OCI-LY1 (cell line): ENCODE data around the gene PPFIA1.

Experiments
- H2AFZ ChIP-seq: fragments of 200-600 bp; sonication (generic), shearing (Covaris generic); 2 replicates; pipeline ENCODE4 v1.6.0; 2014; ENCODE audit warnings: antibody characterized with exemption, mild to moderate bottlenecking, low read length
- H3F3A ChIP-seq: fragments of 200-600 bp; sonication (generic), shearing (Covaris generic); 2 replicates; pipeline ENCODE4 v1.6.0; 2014; ENCODE audit warnings: mild to moderate bottlenecking, antibody characterized with exemption, low read length, moderate library complexity; ENCODE audit not compliant: insufficient read depth
- H3K27ac ChIP-seq: fragments of 200-600 bp; sonication (generic); 2 replicates; pipeline ENCODE4 v1.5.1; 2014; ENCODE audit warnings: low read length, mixed run types, mild to moderate bottlenecking, low read depth; ENCODE audit not compliant: poor library complexity, severe bottlenecking
- H3K27me3 ChIP-seq: fragments of 200-600 bp; sonication (generic); 2 replicates; pipeline ENCODE4 v1.6.0; 2014; ENCODE audit warnings: antibody characterized with exemption, mild to moderate bottlenecking, low read length, moderate library complexity; ENCODE audit not compliant: insufficient read depth
- H3K36me3 ChIP-seq: fragments of 200-600 bp; sonication (generic); 2 replicates; pipeline ENCODE4 v1.6.1; 2014; ENCODE audit warnings: mild to moderate bottlenecking, antibody characterized with exemption, low read length, moderate library complexity, mixed read lengths; ENCODE audit not compliant: insufficient read depth
- H3K4me1 ChIP-seq: fragments of 200-600 bp; sonication (generic); 2 replicates; pipeline ENCODE4 v1.5.1; 2014; ENCODE audit warnings: mild to moderate bottlenecking, low read length, moderate library complexity; ENCODE audit not compliant: insufficient read depth, severe bottlenecking
- H3K4me2 ChIP-seq: fragments of 200-600 bp; sonication (generic), shearing (Covaris generic); 2 replicates; pipeline ENCODE4 v1.6.1; 2014; ENCODE audit warnings: low read length
- H3K4me3 ChIP-seq: fragments of 200-600 bp; sonication (generic); 2 replicates; pipeline ENCODE4 v1.5.1; 2014; ENCODE audit warnings: low read length, low read depth, mild to moderate bottlenecking, mixed read lengths; ENCODE audit not compliant: poor library complexity, severe bottlenecking
- H3K79me2 ChIP-seq: fragments of 200-600 bp; shearing (Covaris generic); 2 replicates; pipeline ENCODE4 v1.6.1; 2016; ENCODE audit warnings: mixed run types, low read length, mixed read lengths; ENCODE audit not compliant: insufficient read depth
- H3K9ac ChIP-seq: fragments of 200-600 bp; sonication (generic), shearing (Covaris generic); 2 replicates; pipeline ENCODE4 v1.6.1; 2014; ENCODE audit warnings: mild to moderate bottlenecking, low read length, mixed read lengths
- H3K9me2 ChIP-seq: fragments of 200-600 bp; sonication (generic), shearing (Covaris generic); 2 replicates; pipeline ENCODE4 v1.6.1; 2014; ENCODE audit warnings: low read depth, mild to moderate bottlenecking, low read length, mixed read lengths
- H3K9me3 ChIP-seq: fragments of 200-600 bp; shearing (Covaris generic); 2 replicates; pipeline ENCODE4 v1.6.1; 2014; ENCODE audit warnings: low read length, mixed read lengths
- H4K20me1 ChIP-seq: fragments of 200-600 bp; sonication (generic), shearing (Covaris generic); 2 replicates; pipeline ENCODE4 v1.6.0; 2016; ENCODE audit warnings: mild to moderate bottlenecking, low read length; ENCODE audit not compliant: insufficient read depth
- EZH2 ChIP-seq: fragments of 200-600 bp; sonication (generic), shearing (Covaris generic); IDR thresholded peaks from 2 replicates; pipeline ENCODE4 v1.8.0; 2017; ENCODE audit warnings: borderline replicate concordance, mixed run types, mild to moderate bottlenecking, antibody characterized with exemption, low read length, moderate library complexity, mixed read lengths
- TF ChIP-seq, protein P1 (sequence below): fragments of 200-600 bp; sonication (generic), shearing (Covaris generic); IDR thresholded peaks from 2 replicates; pipeline ENCODE4 v1.5.1; 2017; ENCODE audit warnings: mild to moderate bottlenecking, antibody characterized with exemption, low read length, moderate library complexity, mixed read lengths

PPFIA1 gene

DNA sequence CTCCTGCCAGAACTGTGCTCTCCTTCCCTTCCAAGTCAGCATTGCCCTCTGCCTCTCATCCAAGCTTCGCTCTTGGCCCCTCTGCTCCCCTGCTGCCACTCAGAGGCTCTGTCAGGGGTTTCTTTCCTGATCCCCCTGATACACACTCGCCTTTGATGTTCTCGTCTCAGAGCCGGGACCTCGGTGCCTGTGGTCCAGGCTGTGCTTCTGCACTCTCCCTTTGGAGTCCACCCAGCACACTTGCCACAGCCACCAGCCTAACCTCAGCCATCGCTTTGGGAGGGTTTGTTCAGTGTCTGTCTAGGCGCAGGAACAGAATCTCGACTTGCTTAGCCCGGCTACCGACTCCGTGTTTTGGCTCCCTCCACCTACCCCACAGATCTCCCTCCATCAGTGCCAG, 29.1 kb downstream of the PPFIA1 start:
- Histone ChIP-seq H3K9me3 (no peaks in the 10 kb centered on the region), H3K27ac (no peak overlapping the region), H3K4me3 (no peak overlapping the region), H3K36me3 (peaks cover 25% of the 10 kb centered on the region), H3K9me2 (no peaks in the 10 kb centered on the region), H3K79me2 (0 out of 2 replicates have a peak, but pooled peaks cover 5% of the 10 kb centered on the region), H3K4me1 (no peaks in the 10 kb centered on the region), H2AFZ (no peak overlapping the region), H3K27me3 (no peaks in the 10 kb centered on the region), H3K9ac (no peak overlapping the region), H3F3A (no peaks in the 10 kb centered on the region), H4K20me1 (no peaks in the 10 kb centered on the region), H3K4me2 (no peak overlapping the region)
- TF ChIP-seq, protein P1, sequence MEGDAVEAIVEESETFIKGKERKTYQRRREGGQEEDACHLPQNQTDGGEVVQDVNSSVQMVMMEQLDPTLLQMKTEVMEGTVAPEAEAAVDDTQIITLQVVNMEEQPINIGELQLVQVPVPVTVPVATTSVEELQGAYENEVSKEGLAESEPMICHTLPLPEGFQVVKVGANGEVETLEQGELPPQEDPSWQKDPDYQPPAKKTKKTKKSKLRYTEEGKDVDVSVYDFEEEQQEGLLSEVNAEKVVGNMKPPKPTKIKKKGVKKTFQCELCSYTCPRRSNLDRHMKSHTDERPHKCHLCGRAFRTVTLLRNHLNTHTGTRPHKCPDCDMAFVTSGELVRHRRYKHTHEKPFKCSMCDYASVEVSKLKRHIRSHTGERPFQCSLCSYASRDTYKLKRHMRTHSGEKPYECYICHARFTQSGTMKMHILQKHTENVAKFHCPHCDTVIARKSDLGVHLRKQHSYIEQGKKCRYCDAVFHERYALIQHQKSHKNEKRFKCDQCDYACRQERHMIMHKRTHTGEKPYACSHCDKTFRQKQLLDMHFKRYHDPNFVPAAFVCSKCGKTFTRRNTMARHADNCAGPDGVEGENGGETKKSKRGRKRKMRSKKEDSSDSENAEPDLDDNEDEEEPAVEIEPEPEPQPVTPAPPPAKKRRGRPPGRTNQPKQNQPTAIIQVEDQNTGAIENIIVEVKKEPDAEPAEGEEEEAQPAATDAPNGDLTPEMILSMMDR: no peak
- TF ChIP-seq EZH2: no peak

DNA sequence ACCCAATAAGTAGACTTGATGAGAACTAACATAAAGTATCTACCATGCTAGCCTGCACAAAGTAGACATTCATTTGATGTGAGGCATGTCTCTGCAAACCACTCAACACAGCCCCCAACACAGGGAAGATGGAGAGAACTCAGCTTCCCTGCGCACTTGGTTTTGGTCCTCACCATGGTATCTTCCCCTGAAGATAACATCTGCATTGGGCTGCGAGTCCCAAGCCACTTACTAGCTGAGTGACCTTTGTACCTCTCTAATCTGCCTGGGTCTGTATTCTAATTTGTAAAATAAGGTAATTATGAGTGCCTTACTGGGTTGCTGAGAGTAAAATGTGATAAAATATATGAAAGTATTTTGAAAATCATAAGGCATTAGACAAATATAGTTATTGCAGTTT, 30.7 kb downstream of the PPFIA1 start:
- H3K36me3 ChIP-seq: peaks cover 33% of the 10 kb centered on the region
- H3K4me2 ChIP-seq: no peak overlapping the region
- no peaks in the 10 kb centered on the region for H3K9me3 ChIP-seq
- H3K27ac ChIP-seq: no peak overlapping the region
- H3K27me3 ChIP-seq: no peaks in the 10 kb centered on the region
- 0 out of 2 replicates have a peak, but pooled peaks cover 5% of the 10 kb centered on the region for H3K79me2 ChIP-seq
- TF ChIP-seq, protein P1: no peak
- TF ChIP-seq EZH2: no peak
- H2AFZ ChIP-seq: no peak overlapping the region
- H3K9ac ChIP-seq: no peak overlapping the region
- H3K4me1 ChIP-seq: no peaks in the 10 kb centered on the region
- no peaks in the 10 kb centered on the region for H3F3A ChIP-seq
- H3K9me2 ChIP-seq: no peaks in the 10 kb centered on the region
- H3K4me3 ChIP-seq: no peak overlapping the region
- H4K20me1 ChIP-seq: no peaks in the 10 kb centered on the region

DNA sequence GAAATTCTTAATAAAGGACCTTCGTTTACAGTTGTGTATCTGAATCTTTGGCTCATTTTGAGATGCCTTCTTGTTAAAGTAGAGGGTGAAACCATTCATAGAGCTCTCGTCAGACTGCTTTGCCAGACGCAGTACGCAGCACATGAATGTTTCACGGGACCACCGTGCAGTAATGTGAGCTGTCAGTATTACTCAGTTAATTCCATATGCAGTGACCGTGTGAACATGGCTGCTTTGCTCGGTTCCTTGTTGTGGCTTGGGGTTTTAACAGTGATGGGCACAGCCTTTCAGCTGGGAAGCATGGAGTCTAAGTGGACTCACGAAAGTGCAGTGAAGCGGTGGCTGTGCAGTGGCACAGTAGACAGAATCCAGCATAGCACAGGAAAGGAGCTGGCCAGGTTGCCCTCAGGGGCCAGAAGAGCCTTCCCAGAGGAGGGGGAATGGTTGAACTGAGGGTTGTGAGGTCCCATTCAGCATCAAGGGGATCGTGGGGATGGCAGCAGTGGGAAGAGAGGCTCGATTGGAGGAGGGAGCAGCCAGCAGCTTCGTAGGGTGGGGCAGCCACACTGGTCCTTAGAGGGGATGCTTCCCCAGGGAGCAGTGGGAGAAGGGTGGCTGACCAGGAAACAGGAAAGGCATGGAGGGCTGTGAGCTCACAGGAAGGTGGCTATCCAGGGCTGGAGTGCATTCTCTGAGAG, 31.4 kb downstream of the PPFIA1 start:
- no peaks in the 10 kb centered on the region for H3K27me3 ChIP-seq
- H3F3A ChIP-seq: no peaks in the 10 kb centered on the region
- no peak overlapping the region for H3K4me2 ChIP-seq
- no peak overlapping the region for H3K27ac ChIP-seq
- H3K79me2 ChIP-seq: 0 out of 2 replicates have a peak, but pooled peaks cover 5% of the 10 kb centered on the region
- H3K36me3 ChIP-seq: peaks cover 33% of the 10 kb centered on the region
- H4K20me1 ChIP-seq: no peaks in the 10 kb centered on the region
- peaks cover 4% of the 10 kb centered on the region for H3K4me1 ChIP-seq
- H3K9me3 ChIP-seq: no peaks in the 10 kb centered on the region
- TF ChIP-seq EZH2: no peak
- TF ChIP-seq, protein P1: no peak
- H3K4me3 ChIP-seq: no peak overlapping the region
- no peak overlapping the region for H3K9ac ChIP-seq
- H3K9me2 ChIP-seq: no peaks in the 10 kb centered on the region
- H2AFZ ChIP-seq: no peak overlapping the region
